Central memory CD8-positive, alpha-beta T cell (primary cell): ENCODE measurements around the gene RAD1.

Source experiments
- ATAC-seq: fragments of 150-1000 bp; cut with Tn5 transposase; replicated peaks from 2 replicates; pipeline ENCODE4 v1.10.0; 2022; ENCODE audit warnings: mild to moderate bottlenecking, moderate FRiP score, moderate number of reproducible peaks; ENCODE audit not compliant: poor library complexity, severe bottlenecking; ENCODE audit errors: extremely low read depth
- DNase-seq, 2 donors: peaks; one replicate each; pipeline ENCODE4 v3.0.0; 2021; ENCODE audit warnings: low spot score in 2 of 2
- H3K27ac Mint-ChIP-seq: one replicate; pipeline ENCODE4 v1.8.0; 2022; ENCODE audit warnings: low read depth, mild to moderate bottlenecking, moderate library complexity, mixed read lengths
- H3K27me3 Mint-ChIP-seq: one replicate; pipeline ENCODE4 v1.8.0; 2022; ENCODE audit warnings: mixed read lengths
- H3K36me3 Mint-ChIP-seq: one replicate; pipeline ENCODE4 v1.8.0; 2022; ENCODE audit warnings: mild to moderate bottlenecking, moderate library complexity, mixed read lengths; ENCODE audit not compliant: insufficient read depth
- H3K4me1 Mint-ChIP-seq: one replicate; pipeline ENCODE4 v1.8.0; 2022; ENCODE audit warnings: mixed read lengths
- H3K4me3 Mint-ChIP-seq: one replicate; pipeline ENCODE4 v1.8.0; 2022; ENCODE audit warnings: mild to moderate bottlenecking, moderate library complexity, mixed read lengths
- H3K9me3 Mint-ChIP-seq: one replicate; pipeline ENCODE4 v1.8.0; 2022; ENCODE audit warnings: mixed read lengths

RAD1 gene

DNA sequence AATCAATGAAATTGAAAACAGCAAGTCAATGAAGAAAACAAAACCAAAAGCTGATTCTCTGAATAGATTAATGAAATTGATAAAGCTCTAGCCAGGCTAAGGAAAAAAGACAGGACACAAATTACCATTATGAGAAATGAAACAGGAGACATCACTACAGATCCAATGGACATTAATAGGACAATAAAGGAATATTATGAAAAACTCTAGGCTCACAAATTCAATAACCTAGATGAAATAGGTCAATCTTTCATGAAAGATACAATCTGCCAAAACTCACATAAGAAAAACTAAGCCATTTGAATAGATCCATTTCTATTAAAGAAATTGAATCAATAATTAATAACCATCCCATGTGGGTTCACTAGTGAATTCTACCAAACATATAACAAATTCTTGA, 39.0 kb downstream of the RAD1 start:
- ATAC-seq (no peak), DNase-seq (no peak)
- H3K36me3 Mint-ChIP-seq, result no peaks in the 10 kb centered on the region
- H3K4me3 Mint-ChIP-seq, result no peak overlapping the region
- no peaks in the 10 kb centered on the region for H3K9me3 Mint-ChIP-seq
- no peak overlapping the region for H3K27ac Mint-ChIP-seq
- peaks cover 37% of the 10 kb centered on the region for H3K27me3 Mint-ChIP-seq
- no peaks in the 10 kb centered on the region for H3K4me1 Mint-ChIP-seq

DNA sequence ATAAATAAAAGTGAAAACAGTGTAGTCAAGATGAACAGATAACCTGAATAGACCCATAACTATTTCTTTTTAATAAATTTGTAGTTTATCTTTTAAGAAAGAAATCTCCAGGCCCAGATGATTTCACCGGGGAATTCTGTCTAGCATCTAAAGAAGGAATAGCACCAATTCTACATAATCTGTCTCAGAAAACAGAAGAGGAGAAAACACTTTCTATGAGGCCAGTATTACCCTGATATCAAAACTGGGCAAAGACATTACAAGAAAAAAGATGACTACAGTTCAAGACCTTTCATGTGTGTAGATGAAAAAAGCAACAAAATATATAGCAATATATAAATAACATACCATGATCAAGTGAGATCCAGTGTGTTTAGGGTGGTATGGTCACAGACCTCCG, 44.9 kb downstream of the RAD1 start:
- no peak overlapping the region for H3K27ac Mint-ChIP-seq
- no peaks in the 10 kb centered on the region for H3K4me1 Mint-ChIP-seq
- H3K4me3 Mint-ChIP-seq, result no peak overlapping the region
- DNase-seq, result no peak
- peaks cover 25% of the 10 kb centered on the region for H3K27me3 Mint-ChIP-seq
- no peak for ATAC-seq
- H3K36me3 Mint-ChIP-seq, result no peaks in the 10 kb centered on the region
- no peaks in the 10 kb centered on the region for H3K9me3 Mint-ChIP-seq

DNA sequence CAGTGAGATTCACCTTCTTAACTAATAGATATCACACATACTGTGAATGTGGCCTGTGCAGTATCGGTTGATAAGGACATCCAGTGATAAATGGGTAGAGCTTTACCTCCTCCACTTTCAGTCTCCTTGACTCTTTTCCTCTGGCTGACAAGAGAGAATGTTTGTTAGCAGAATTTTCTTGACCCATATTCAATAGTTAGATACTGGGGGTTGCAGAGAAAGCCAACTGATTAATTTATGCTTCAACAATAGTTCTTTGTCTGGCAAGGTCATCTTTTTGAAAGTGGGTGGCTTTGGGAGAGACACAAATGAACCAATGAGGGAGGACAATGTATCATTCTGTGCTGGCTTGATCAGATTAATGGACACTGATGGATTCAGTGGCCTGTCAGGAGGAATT, 46.0 kb downstream of the RAD1 start:
- Mint-ChIP-seq H3K4me1 (no peaks in the 10 kb centered on the region), H3K4me3 (no peak overlapping the region), H3K27ac (no peak overlapping the region), H3K9me3 (no peaks in the 10 kb centered on the region), H3K36me3 (no peaks in the 10 kb centered on the region), H3K27me3 (peaks cover 14% of the 10 kb centered on the region)
- no peak for DNase-seq
- no peak for ATAC-seq

DNA sequence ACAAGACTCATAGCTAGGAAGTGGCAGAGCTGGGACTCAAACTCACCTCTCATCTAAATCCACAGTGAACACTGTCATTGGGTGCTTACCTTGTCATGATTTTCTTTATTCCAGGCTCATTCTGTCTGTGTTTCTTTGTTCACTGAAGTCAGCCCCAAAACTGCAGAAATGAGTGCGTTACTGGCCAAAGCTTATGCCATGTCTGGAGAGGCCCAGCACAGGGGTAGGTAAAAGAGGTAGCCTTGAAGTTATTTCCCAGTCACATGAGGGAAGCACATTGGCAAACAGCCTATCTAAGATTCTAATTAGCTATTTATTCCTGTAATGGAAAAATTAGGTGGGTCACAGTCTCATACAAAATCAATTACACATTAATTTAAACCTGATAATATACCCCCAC, 46.5 kb downstream of the RAD1 start:
- no peaks in the 10 kb centered on the region for H3K9me3 Mint-ChIP-seq
- ATAC-seq (no peak), DNase-seq (no peak)
- H3K27ac Mint-ChIP-seq, result no peak overlapping the region
- H3K4me1 Mint-ChIP-seq, result no peaks in the 10 kb centered on the region
- H3K4me3 Mint-ChIP-seq, result no peak overlapping the region
- H3K27me3 Mint-ChIP-seq, result peaks cover 9% of the 10 kb centered on the region
- H3K36me3 Mint-ChIP-seq, result no peaks in the 10 kb centered on the region

DNA sequence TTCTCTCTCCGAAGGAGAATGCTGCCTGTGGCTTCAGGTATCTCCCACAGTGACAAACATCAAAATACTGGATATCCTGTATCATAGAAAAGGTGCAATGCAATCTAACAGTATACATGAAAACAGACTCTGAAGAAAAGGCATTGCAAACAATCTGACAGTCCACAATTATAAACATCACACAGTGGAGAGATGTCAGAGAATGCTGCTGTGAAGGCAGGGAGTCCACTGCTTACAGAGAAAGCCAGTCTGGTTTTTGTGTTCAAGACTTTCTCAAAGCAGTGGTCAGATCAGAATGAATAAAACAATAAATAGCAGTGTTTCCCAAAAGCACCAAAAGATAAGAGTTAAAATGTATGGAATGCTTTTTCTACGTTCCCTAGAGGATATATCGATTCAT, 47.6 kb downstream of the RAD1 start:
- ATAC-seq (no peak), DNase-seq (no peak)
- no peaks in the 10 kb centered on the region for H3K36me3 Mint-ChIP-seq
- H3K27me3 Mint-ChIP-seq, result no peaks in the 10 kb centered on the region
- no peak overlapping the region for H3K27ac Mint-ChIP-seq
- no peaks in the 10 kb centered on the region for H3K9me3 Mint-ChIP-seq
- no peaks in the 10 kb centered on the region for H3K4me1 Mint-ChIP-seq
- H3K4me3 Mint-ChIP-seq, result no peak overlapping the region

DNA sequence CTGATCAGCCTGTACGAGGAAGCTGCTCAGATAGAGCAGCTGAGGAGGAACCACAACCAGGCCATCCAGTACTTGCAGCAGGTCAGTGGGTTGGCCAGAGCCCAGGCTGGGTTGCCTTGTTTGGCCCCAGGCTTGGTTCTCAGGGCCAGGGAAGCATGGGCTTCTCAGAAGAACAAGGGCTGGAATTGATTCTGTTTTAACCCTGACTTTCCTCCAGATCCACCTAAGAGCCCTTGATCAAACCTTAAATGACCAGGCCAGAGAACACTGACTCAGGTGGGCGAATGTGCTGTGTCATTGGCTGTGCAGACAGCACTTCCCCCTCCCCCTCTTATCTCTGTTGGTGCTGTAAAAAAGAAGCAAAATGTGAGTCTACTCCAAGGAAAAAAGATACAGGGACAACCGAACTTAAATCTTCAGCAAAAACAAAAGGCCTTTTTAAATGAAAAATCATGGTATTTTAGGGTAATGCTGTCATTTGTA, 48.3 kb downstream of the RAD1 start:
- no peaks in the 10 kb centered on the region for H3K36me3 Mint-ChIP-seq
- ATAC-seq, result no peak
- H3K4me3 Mint-ChIP-seq, result no peak overlapping the region
- no peaks in the 10 kb centered on the region for H3K27me3 Mint-ChIP-seq
- no peak for DNase-seq
- no peaks in the 10 kb centered on the region for H3K9me3 Mint-ChIP-seq
- H3K27ac Mint-ChIP-seq, result no peak overlapping the region
- H3K4me1 Mint-ChIP-seq, result no peaks in the 10 kb centered on the region

DNA sequence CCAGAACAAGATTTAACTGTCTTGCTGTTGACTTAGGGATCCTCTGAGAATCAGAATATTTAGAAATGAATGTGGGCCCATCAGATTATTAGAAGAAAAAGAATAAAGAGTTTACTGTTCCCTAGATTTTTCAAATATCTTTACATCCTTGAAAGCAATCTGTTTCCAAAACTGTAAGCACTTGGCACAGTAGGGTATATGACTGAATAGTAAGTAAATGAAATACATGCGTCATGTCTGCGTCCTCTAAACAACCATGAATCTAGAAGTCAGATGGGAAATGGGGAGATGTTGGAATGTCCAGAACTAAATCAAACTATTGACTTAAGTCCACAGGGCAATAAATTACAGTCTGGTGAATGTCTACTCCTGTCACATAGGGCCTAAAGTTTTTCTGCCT, 50.2 kb downstream of the RAD1 start:
- ATAC-seq (no peak), DNase-seq (no peak)
- no peak overlapping the region for H3K27ac Mint-ChIP-seq
- no peaks in the 10 kb centered on the region for H3K9me3 Mint-ChIP-seq
- H3K4me1 Mint-ChIP-seq, result no peaks in the 10 kb centered on the region
- H3K36me3 Mint-ChIP-seq, result no peaks in the 10 kb centered on the region
- H3K27me3 Mint-ChIP-seq, result no peaks in the 10 kb centered on the region
- H3K4me3 Mint-ChIP-seq, result no peak overlapping the region

DNA sequence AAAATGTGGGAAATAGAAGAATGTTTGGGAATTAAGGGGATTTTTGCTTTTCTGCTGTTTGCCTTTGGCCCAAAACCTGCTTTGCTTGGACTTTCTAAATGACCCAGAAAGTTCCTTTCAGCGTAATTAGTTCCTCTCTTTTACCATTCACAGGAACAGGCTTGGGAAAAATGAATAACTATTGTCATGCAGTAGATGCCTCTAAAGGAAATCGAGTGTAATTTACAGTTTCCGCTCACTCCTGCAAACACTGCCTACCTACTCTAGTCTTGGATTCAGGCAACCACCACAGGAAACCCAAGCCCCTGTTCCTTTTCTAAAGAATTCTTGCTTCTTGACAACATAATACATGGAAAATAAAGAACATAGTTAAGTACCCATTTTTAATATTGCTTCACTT, 51.4 kb downstream of the RAD1 start:
- Mint-ChIP-seq H3K9me3 (no peaks in the 10 kb centered on the region), H3K36me3 (no peaks in the 10 kb centered on the region), H3K27me3 (no peaks in the 10 kb centered on the region), H3K27ac (no peak overlapping the region), H3K4me3 (no peak overlapping the region), H3K4me1 (no peaks in the 10 kb centered on the region)
- DNase-seq, result no peak
- ATAC-seq, result no peak

DNA sequence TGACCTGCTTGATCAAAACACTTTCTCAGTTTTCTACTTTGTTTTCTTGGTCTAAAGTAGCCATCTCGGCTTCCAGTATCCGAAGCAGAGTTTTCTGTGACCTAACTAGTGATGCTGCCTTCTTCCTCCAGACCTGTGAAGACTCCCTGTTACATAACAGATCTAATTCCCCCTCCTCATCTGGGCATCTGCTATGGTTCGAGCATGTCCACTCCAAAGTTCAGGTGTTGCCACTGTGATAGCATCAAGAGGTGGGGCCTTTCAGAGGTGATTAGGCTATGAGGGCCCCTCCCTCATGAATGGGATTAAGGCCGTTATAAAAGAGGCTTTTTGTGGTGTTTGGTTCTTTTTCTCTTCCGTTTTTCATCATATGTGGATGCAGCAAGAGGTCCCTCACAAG, 56.1 kb downstream of the RAD1 start:
- Mint-ChIP-seq H3K4me1 (no peaks in the 10 kb centered on the region), H3K27me3 (peaks cover 10% of the 10 kb centered on the region), H3K4me3 (no peak overlapping the region), H3K27ac (no peak overlapping the region), H3K36me3 (no peaks in the 10 kb centered on the region), H3K9me3 (no peaks in the 10 kb centered on the region)
- DNase-seq (no peak), ATAC-seq (no peak)

DNA sequence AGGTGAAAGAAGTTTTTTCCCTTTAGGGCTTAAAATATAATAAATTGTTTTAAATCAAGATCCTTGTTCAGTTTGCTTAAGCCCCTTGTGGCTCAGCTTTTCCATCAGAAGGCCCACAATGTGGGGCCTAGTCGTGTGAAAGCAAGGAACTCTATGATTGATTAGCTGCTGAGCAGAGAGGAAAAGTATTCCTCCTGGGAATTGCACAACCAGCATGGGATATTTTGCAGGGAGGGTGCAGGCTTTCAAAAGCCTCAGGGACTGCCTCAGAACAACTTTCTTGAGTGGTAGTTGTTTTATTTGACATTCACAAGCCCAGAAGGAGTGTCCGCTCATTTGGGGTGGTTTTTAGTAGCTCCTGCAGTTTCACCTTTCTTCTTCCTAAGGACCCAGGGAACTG, 56.5 kb downstream of the RAD1 start:
- H3K4me1 Mint-ChIP-seq, result no peaks in the 10 kb centered on the region
- DNase-seq, result no peak
- H3K27ac Mint-ChIP-seq, result no peak overlapping the region
- H3K9me3 Mint-ChIP-seq, result no peaks in the 10 kb centered on the region
- H3K27me3 Mint-ChIP-seq, result peaks cover 10% of the 10 kb centered on the region
- no peak for ATAC-seq
- no peaks in the 10 kb centered on the region for H3K36me3 Mint-ChIP-seq
- no peak overlapping the region for H3K4me3 Mint-ChIP-seq

DNA sequence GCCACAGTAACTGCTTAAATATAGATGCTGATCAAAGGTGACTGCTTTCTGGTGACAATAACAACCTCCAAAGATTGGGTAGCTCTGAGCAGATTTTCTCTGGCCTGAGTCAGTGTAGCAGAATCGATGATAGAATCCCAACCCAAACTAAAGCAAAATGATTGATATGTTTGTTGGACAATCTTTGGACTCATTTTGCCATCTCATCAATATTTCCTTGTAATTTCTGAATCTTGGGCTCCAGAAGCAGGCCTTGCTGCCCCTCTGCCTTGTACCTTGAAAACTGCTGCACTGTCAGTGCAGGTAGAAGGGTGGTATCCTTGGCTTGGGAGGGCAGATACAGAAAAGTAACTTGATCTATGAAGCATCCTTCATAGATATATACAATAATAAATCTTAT, 57.4 kb downstream of the RAD1 start:
- H3K27me3 Mint-ChIP-seq, result peaks cover 17% of the 10 kb centered on the region
- DNase-seq (no peak), ATAC-seq (no peak)
- no peaks in the 10 kb centered on the region for H3K36me3 Mint-ChIP-seq
- H3K4me1 Mint-ChIP-seq, result no peaks in the 10 kb centered on the region
- no peak overlapping the region for H3K27ac Mint-ChIP-seq
- H3K4me3 Mint-ChIP-seq, result no peak overlapping the region
- H3K9me3 Mint-ChIP-seq, result no peaks in the 10 kb centered on the region

DNA sequence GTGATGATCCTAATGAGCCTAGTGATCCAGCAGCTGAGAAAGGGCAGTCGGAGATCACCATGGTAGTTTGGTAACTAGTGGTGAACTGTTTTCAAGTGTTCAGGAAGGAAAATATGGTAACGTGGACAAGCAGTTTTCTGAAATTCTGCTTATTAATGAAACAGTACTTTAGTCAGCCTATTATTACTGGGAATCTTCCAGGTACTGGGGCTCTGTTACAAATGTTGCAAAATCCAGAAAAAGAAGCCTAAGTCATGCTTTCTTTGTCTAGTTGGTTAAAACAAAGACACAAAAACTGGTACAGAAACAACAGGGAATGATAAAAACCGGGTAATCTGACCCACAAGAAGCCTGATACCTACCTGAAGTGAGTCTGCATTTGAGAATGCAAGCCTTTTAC, 58.1 kb downstream of the RAD1 start:
- Mint-ChIP-seq H3K4me1 (no peaks in the 10 kb centered on the region), H3K27ac (no peak overlapping the region), H3K4me3 (no peak overlapping the region), H3K27me3 (peaks cover 24% of the 10 kb centered on the region), H3K9me3 (no peaks in the 10 kb centered on the region), H3K36me3 (no peaks in the 10 kb centered on the region)
- DNase-seq (no peak), ATAC-seq (no peak)
